PC-9 (cell line): Measurements from ENCODE around the gene CNTNAP5. TPM values are rescaled to one million over a fixed set of nuclear protein-coding genes. Genes with fewer than 3 reads are reported as not detected.

Experiments
- BruUV-seq: library from RNA; stranded (reverse); fragments of 400-500 nt; replicated peaks from 2 replicates; lab custom pipeline; 2021; lab: Mats Ljungman, UMichigan
- CTCF ChIA-PET: fragments of 300-600 bp; sonication (Branson Sonifier 250); formaldehyde crosslinking; loops from one replicate; lab custom pipeline; 2022; ENCODE audit warnings: antibody characterized with exemption; lab: Charles Lee
- POLR2A ChIA-PET: fragments of 300-600 bp; sonication (Branson Sonifier 250); formaldehyde crosslinking; loops from one replicate; lab custom pipeline; 2022; ENCODE audit warnings: antibody characterized with exemption; ENCODE audit not compliant: unreplicated experiment; lab: Charles Lee
- DNase-seq, 2 experiments: peaks; one replicate each; pipeline versions ENCODE4 v3.0.0 to v3.0.0-alpha.2; 2015 to 2022; ENCODE audit warnings: mixed read lengths in 1 of 2
- H2AFZ ChIP-seq: fragments of 200-600 bp; sonication (generic); 2 replicates; pipeline ENCODE4 v1.8.1; 2017; ENCODE audit warnings: antibody characterized with exemption
- H3F3A ChIP-seq: fragments of 200-600 bp; sonication (generic); 2 replicates; pipeline ENCODE4 v1.8.1; 2017; ENCODE audit warnings: antibody characterized with exemption, mild to moderate bottlenecking, low read depth; ENCODE audit not compliant: insufficient read depth
- H3K27ac ChIP-seq: fragments of 200-600 bp; sonication (generic); 2 replicates; pipeline ENCODE4 v1.6.1; 2016; ENCODE audit warnings: mixed run types
- H3K27me3 ChIP-seq: fragments of 200-600 bp; sonication (generic); 2 replicates; pipeline ENCODE4 v1.6.1; 2016; ENCODE audit warnings: low read depth, mixed run types; ENCODE audit not compliant: insufficient read depth
- H3K36me3 ChIP-seq: fragments of 200-600 bp; sonication (generic); 2 replicates; pipeline ENCODE4 v1.6.1; 2016; ENCODE audit warnings: low read depth, mixed run types
- H3K4me1 ChIP-seq: fragments of 200-600 bp; sonication (generic); replicated peaks from 2 replicates; pipeline ENCODE4 v1.6.1; 2016; ENCODE audit warnings: mixed run types; ENCODE audit not compliant: insufficient read depth
- H3K4me2 ChIP-seq: fragments of 200-600 bp; sonication (generic); 2 replicates; pipeline ENCODE4 v1.6.1; 2017; ENCODE audit warnings: mixed run types
- H3K4me3 ChIP-seq: fragments of 200-600 bp; sonication (generic); 2 replicates; pipeline ENCODE4 v1.6.1; 2016; ENCODE audit warnings: mixed run types
- H3K79me2 ChIP-seq: fragments of 200-600 bp; sonication (generic); 2 replicates; pipeline ENCODE4 v1.6.1; 2017; ENCODE audit warnings: low read depth, mixed run types
- H3K9me2 ChIP-seq: fragments of 200-600 bp; sonication (generic); 2 replicates; pipeline ENCODE4 v1.8.1; 2017; ENCODE audit warnings: mild to moderate bottlenecking; ENCODE audit not compliant: insufficient read depth
- H3K9me3 ChIP-seq: fragments of 200-600 bp; sonication (generic); 2 replicates; pipeline ENCODE4 v1.8.1; 2016; ENCODE audit warnings: low read depth; ENCODE audit not compliant: insufficient read depth
- H4K20me1 ChIP-seq: fragments of 200-600 bp; sonication (generic); 2 replicates; pipeline ENCODE4 v1.8.1; 2017; ENCODE audit not compliant: insufficient read depth
- CTCF ChIP-seq: fragments of 200-600 bp; sonication (generic); conservative IDR thresholded peaks from 2 replicates; pipeline ENCODE4 v1.6.1; 2017; ENCODE audit warnings: mixed run types, antibody characterized with exemption, mild to moderate bottlenecking, moderate library complexity
- EZH2 ChIP-seq: fragments of 200-600 bp; sonication (generic); IDR thresholded peaks from 2 replicates; pipeline ENCODE4 v1.8.0; 2017; ENCODE audit warnings: antibody characterized with exemption, low read depth
- intact Hi-C: fragments of 100-400 bp; cut with micrococcal nuclease; formaldehyde crosslinking; loops from one replicate; pipeline ENCODE4 v1.10.0; 2022; ENCODE audit not compliant: unreplicated experiment
- total RNA-seq: library from RNA; stranded (reverse); gene quantifications from 2 replicates; pipeline ENCODE4 v1.2.3, GENCODE V29; 2021

The CNTNAP5 gene
- total RNA-seq, 1 experiment from 2014 or later = not detected

- no peaks in the 10 kb centered on the region for H3F3A ChIP-seq
- ChIA-PET CTCF (no interaction called here), POLR2A (no interaction called here)
- no peaks in the 10 kb centered on the region for H4K20me1 ChIP-seq
- H3K9me3 ChIP-seq = no peaks in the 10 kb centered on the region
- H3K79me2 ChIP-seq = no peaks in the 10 kb centered on the region
- no TSS peak for BruUV-seq
- TF ChIP-seq EZH2 (no peak), CTCF (no peak)
- H3K4me2 ChIP-seq = no peak overlapping the region
- no peak overlapping the region for H2AFZ ChIP-seq
- no peak overlapping the region for H3K27ac ChIP-seq
- peaks cover 4% of the 10 kb centered on the region; the same call in 1 of the 2 replicates for H3K27me3 ChIP-seq
- no peak for DNase-seq
- H3K4me3 ChIP-seq = no peak overlapping the region
- no peaks in the 10 kb centered on the region for H3K36me3 ChIP-seq
- H3K9me2 ChIP-seq = no peaks in the 10 kb centered on the region
- no peaks in the 10 kb centered on the region for H3K4me1 ChIP-seq
- intact Hi-C loops = no loop called here
Observed at GRCh38 chr2:124264551-124265091, 239.5 kb downstream of the CNTNAP5 start.

GRCh38 chr2:124267794-124268193 lies 242.7 kb downstream of the CNTNAP5 start:
- Histone ChIP-seq H3K27me3 (peaks cover 4% of the 10 kb centered on the region; the same call in 1 of the 2 replicates), H3K9me3 (no peaks in the 10 kb centered on the region), H3K79me2 (no peaks in the 10 kb centered on the region), H3F3A (no peaks in the 10 kb centered on the region), H3K4me1 (no peaks in the 10 kb centered on the region), H3K4me2 (no peak overlapping the region), H3K9me2 (no peaks in the 10 kb centered on the region), H2AFZ (no peak overlapping the region), H3K36me3 (no peaks in the 10 kb centered on the region), H4K20me1 (no peaks in the 10 kb centered on the region), H3K4me3 (no peak overlapping the region), H3K27ac (no peak overlapping the region)
- intact Hi-C loops = no loop called here
- POLR2A ChIA-PET = interaction anchor here (0.6 kb wide), 1 partner anchor 427 kb away, joined by 3 read pairs; no protein-coding TSS in a partner anchor
- no TSS peak for BruUV-seq
- DNase-seq = no peak
- CTCF ChIA-PET = no interaction called here
- no peak for TF ChIP-seq CTCF
- no peak for TF ChIP-seq EZH2

GRCh38 chr2:124269348-124269747 lies 244.3 kb downstream of the CNTNAP5 start:
- H3F3A ChIP-seq = no peaks in the 10 kb centered on the region
- no peak overlapping the region for H3K4me2 ChIP-seq
- DNase-seq = no peak
- POLR2A ChIA-PET = no interaction called here
- H3K27me3 ChIP-seq = peaks cover 4% of the 10 kb centered on the region; the same call in 1 of the 2 replicates
- intact Hi-C loops = no loop called here
- H3K4me3 ChIP-seq = no peak overlapping the region
- H3K79me2 ChIP-seq = no peaks in the 10 kb centered on the region
- 0 out of 2 replicates have a peak overlapping the region, but pooled peaks have one; percentile 21 for H2AFZ ChIP-seq
- no peaks in the 10 kb centered on the region for H3K9me3 ChIP-seq
- H4K20me1 ChIP-seq = no peaks in the 10 kb centered on the region
- H3K27ac ChIP-seq = no peak overlapping the region
- H3K36me3 ChIP-seq = no peaks in the 10 kb centered on the region
- CTCF ChIA-PET = no interaction called here
- TF ChIP-seq EZH2 (no peak), CTCF (no peak)
- no TSS peak for BruUV-seq
- no peaks in the 10 kb centered on the region for H3K4me1 ChIP-seq
- no peaks in the 10 kb centered on the region for H3K9me2 ChIP-seq
